ENCODE data around the gene TMEM39A. TPM values are rescaled to one million over a fixed set of nuclear protein-coding genes. Genes with fewer than 3 reads are reported as not detected.

TMEM39A gene
- total RNA-seq, 1 donor from 2014 or later = 22.8 TPM

GRCh38 chr3:119457246-119457645 is 6.2 kb downstream of the TMEM39A start:
- Mint-ChIP-seq H3K36me3 (ENCODE audit: unreplicated experiment) (no peaks in the 10 kb centered on the region), H3K9me3 (ENCODE audit: unreplicated experiment) (no peaks in the 10 kb centered on the region), H3K4me3 (ENCODE audit: unreplicated experiment) (no peak overlapping the region), H3K4me1 (ENCODE audit: low read depth, unreplicated experiment) (no peaks in the 10 kb centered on the region), H3K27ac (ENCODE audit: unreplicated experiment) (no peak overlapping the region), H3K27me3 (ENCODE audit: unreplicated experiment) (no peaks in the 10 kb centered on the region)
- DNase-seq = no peak
- no peak for TF ChIP-seq CTCF (IDR thresholded peaks at IDR 0.05; ENCODE audit: partially characterized antibody, unreplicated experiment)

GRCh38 chr3:119456469-119456868 is 6.9 kb downstream of the TMEM39A start:
- no peak overlapping the region for H3K27ac Mint-ChIP-seq (ENCODE audit: unreplicated experiment)
- TF ChIP-seq CTCF (IDR thresholded peaks at IDR 0.05; ENCODE audit: partially characterized antibody, unreplicated experiment) = no peak
- no peak overlapping the region for H3K4me3 Mint-ChIP-seq (ENCODE audit: unreplicated experiment)
- no peaks in the 10 kb centered on the region for H3K27me3 Mint-ChIP-seq (ENCODE audit: unreplicated experiment)
- H3K9me3 Mint-ChIP-seq (ENCODE audit: unreplicated experiment) = no peaks in the 10 kb centered on the region
- DNase-seq = no peak
- no peaks in the 10 kb centered on the region for H3K4me1 Mint-ChIP-seq (ENCODE audit: low read depth, unreplicated experiment)
- no peaks in the 10 kb centered on the region for H3K36me3 Mint-ChIP-seq (ENCODE audit: unreplicated experiment)

DNA sequence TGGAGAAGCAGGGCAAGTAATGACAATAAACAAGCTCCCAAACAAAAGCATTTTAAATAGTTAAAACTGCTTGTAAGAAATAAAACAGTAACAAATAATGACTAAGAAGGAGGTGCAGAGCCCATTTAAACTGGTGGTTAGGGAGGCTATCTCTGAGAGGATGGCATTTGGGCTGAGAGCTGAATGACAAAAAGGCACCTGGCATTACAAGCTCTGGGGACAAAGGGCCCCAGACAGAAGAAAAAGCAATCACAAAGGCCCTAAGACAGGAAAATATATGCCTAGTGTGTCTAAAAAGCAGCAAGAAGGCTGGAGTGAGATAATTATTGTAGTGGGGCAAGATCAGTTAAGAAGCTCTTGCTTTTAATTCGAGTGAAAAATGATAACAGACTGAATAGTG is 9.6 kb downstream of the TMEM39A start:
- no peak overlapping the region for H3K27ac Mint-ChIP-seq (ENCODE audit: unreplicated experiment)
- no peaks in the 10 kb centered on the region for H3K9me3 Mint-ChIP-seq (ENCODE audit: unreplicated experiment)
- H3K4me3 Mint-ChIP-seq (ENCODE audit: unreplicated experiment) = no peak overlapping the region
- no peak for DNase-seq
- TF ChIP-seq CTCF (IDR thresholded peaks at IDR 0.05; ENCODE audit: partially characterized antibody, unreplicated experiment) = no peak
- H3K27me3 Mint-ChIP-seq (ENCODE audit: unreplicated experiment) = no peaks in the 10 kb centered on the region
- H3K4me1 Mint-ChIP-seq (ENCODE audit: low read depth, unreplicated experiment) = no peaks in the 10 kb centered on the region
- H3K36me3 Mint-ChIP-seq (ENCODE audit: unreplicated experiment) = no peaks in the 10 kb centered on the region

- no peak for TF ChIP-seq CTCF (IDR thresholded peaks at IDR 0.05; ENCODE audit: partially characterized antibody, unreplicated experiment)
- H3K27me3 Mint-ChIP-seq (ENCODE audit: unreplicated experiment) = no peaks in the 10 kb centered on the region
These were observed 18.8 kb downstream of the TMEM39A start for GRCh38 chr3:119444590-119444989.

GRCh38 chr3:119443179-119443578 is 20.2 kb downstream of the TMEM39A start:
- peaks cover 4% of the 10 kb centered on the region for H3K36me3 Mint-ChIP-seq (ENCODE audit: unreplicated experiment)
- no peaks in the 10 kb centered on the region for H3K9me3 Mint-ChIP-seq (ENCODE audit: unreplicated experiment)
- H3K27me3 Mint-ChIP-seq (ENCODE audit: unreplicated experiment) = no peaks in the 10 kb centered on the region
- no peak overlapping the region for H3K27ac Mint-ChIP-seq (ENCODE audit: unreplicated experiment)
- no peak overlapping the region for H3K4me3 Mint-ChIP-seq (ENCODE audit: unreplicated experiment)
- DNase-seq = no peak
- TF ChIP-seq CTCF (IDR thresholded peaks at IDR 0.05; ENCODE audit: partially characterized antibody, unreplicated experiment) = no peak
- H3K4me1 Mint-ChIP-seq (ENCODE audit: low read depth, unreplicated experiment) = no peaks in the 10 kb centered on the region

More at GRCh38 chr3:119444590-119444989, 18.8 kb downstream of the TMEM39A start:
- H3K36me3 Mint-ChIP-seq (ENCODE audit: unreplicated experiment) = peaks cover 4% of the 10 kb centered on the region
- DNase-seq = no peak
- no peak overlapping the region for H3K4me3 Mint-ChIP-seq (ENCODE audit: unreplicated experiment)
- no peaks in the 10 kb centered on the region for H3K4me1 Mint-ChIP-seq (ENCODE audit: low read depth, unreplicated experiment)
- no peak overlapping the region for H3K27ac Mint-ChIP-seq (ENCODE audit: unreplicated experiment)
- H3K9me3 Mint-ChIP-seq (ENCODE audit: unreplicated experiment) = no peaks in the 10 kb centered on the region

Data from glutamatergic neuron (in vitro differentiated cells).